GM18498 (cell line): Measurements from ENCODE around the gene TBC1D16.

Experiments used
- ATAC-seq: cut with Tn5 transposase; IDR thresholded peaks from one replicate; pipeline ENCODE4 v1.9.1; 2021; ENCODE audit warnings: mild to moderate bottlenecking, moderate library complexity; ENCODE audit not compliant: unreplicated experiment

TBC1D16 gene, protein sequence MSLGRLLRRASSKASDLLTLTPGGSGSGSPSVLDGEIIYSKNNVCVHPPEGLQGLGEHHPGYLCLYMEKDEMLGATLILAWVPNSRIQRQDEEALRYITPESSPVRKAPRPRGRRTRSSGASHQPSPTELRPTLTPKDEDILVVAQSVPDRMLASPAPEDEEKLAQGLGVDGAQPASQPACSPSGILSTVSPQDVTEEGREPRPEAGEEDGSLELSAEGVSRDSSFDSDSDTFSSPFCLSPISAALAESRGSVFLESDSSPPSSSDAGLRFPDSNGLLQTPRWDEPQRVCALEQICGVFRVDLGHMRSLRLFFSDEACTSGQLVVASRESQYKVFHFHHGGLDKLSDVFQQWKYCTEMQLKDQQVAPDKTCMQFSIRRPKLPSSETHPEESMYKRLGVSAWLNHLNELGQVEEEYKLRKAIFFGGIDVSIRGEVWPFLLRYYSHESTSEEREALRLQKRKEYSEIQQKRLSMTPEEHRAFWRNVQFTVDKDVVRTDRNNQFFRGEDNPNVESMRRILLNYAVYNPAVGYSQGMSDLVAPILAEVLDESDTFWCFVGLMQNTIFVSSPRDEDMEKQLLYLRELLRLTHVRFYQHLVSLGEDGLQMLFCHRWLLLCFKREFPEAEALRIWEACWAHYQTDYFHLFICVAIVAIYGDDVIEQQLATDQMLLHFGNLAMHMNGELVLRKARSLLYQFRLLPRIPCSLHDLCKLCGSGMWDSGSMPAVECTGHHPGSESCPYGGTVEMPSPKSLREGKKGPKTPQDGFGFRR

DNA sequence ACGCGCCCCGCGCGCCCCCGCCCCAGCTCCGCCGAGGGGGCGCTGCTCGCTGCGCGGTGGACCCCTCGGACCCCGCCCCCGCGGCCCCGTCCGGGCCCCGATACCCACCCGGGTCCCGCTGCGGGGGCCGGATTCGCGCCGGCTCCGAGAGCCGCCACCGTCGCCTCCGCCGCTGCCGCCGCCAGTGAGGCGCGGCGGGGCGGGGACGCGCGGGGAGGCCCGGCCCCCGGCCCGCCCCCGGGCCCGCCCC lies at the start of gene TBC1D16:
Gene TBC1D16 (minus strand): TSS at position 186 of the 250 bp plus-strand sequence. CDS start 22,325 bp downstream, outside the sequence.
- ATAC-seq, result no peak

DNA sequence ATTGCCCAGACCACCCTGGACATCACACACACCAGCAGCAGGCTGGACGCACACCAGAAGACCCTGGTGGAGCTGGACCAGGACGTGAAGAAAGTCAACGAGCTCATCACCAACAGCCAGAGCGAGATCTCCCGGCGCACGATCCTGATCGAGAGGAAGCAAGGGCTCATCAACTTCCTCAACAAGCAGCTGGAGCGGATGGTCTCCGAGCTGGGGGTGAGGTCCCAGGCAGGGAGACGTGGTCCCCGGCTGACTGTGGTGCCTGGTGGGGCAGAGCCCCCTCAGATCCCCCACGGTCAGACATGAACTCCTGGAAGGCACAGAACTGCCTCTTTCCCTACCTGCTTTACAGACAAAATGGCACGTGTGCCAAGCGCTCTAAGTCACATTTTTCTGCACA lies 49.1 kb upstream of the TBC1D16 start:
- no peak for ATAC-seq

DNA sequence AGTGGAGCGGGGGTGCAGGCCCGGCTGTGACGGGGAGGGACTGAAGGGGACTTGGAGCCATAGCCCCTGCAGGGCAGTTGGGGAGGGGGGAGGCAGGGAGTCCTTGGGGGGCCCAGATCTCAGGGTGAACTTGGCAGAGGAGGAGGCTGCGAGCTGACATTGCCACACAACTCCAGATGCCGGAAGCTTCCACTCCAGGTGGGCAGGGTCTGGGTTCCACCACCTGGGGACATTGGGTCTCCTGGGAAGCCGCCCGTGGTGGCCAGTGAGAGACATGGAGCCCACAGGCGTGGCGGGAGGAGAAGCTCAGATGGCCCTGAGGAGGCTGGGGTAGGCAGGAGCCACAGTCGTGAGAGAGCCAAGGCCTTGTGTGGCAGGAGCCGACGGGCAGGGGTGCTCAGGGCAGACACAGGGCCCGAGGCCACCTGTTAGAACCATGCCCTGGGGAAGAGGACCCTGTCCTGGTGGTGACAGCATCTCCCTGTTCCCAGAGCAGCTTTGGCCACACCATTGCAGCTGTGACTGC lies 47.5 kb upstream of the TBC1D16 start:
- ATAC-seq, result no peak

DNA sequence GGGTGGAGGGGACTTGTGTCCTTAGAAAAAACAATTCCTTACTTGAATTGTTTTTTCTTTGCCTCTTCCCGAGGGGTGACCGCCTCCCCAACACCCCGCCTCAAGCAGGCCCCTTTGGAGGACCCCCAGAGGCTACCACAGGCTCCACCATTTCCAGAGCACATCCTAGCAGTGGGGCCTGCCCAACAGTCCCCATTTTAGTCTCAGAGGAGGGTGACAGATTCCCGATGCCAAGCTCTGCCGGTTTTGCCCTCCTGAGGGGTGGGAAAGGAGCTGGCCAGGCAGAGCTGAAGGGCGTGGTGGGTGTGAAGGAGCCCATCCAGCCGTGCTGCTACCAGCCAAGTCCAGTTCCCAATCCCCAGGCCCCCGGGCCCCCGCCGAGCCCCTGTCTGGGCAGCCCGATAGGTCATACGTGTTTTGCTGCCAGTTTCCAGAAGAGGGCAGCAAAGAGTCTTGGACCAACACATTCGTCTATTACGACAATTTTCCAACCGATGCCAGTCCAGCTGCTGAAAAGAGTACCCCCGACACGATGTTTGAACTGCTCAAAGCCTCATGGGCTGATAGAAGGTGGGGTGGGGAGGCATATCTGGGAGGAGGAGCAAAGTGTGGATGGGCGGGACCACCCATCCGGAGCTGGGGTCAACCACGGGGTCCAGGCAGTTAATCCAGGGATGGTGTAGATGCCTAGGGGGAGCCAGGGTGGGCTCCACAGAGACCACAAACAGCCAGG lies 46.9 kb upstream of the TBC1D16 start:
- ATAC-seq, result no peak

DNA sequence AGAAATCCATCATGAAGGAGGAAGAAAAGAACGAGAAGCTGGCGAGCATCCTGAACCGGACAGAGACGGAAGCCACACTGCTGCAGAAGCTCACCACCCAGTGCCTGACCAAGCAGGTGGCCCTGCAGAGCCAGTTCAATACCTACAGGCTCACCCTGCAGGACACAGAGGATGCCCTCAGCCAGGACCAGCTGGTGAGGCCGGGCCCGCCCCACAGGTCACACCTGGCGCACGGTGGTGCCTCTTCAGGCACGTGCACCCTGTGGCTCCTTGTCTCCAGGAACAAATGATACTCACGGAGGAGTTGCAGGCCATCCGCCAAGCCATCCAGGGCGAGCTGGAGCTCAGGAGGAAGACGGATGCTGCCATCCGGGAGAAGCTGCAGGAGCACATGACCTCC lies 45.9 kb upstream of the TBC1D16 start:
- no peak for ATAC-seq

DNA sequence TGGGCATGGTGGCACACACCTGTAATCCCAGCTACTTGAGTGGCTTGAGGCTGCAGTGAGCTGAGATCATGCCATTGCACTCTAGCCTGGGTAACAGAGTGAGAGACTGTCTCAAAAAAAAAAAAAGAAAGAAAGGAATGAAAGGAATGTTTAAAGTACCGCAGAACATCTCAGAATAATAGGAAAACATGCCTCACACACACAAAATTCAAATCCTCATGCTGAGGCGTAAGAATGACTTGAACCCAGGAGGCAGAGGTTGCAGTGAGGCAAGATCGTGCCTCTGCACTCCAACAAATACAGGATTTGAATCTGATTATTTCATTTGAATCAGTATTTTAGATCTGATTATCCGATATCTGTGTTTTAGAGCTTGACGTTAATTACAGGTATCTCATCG lies 44.4 kb upstream of the TBC1D16 start:
- ATAC-seq, result no peak

DNA sequence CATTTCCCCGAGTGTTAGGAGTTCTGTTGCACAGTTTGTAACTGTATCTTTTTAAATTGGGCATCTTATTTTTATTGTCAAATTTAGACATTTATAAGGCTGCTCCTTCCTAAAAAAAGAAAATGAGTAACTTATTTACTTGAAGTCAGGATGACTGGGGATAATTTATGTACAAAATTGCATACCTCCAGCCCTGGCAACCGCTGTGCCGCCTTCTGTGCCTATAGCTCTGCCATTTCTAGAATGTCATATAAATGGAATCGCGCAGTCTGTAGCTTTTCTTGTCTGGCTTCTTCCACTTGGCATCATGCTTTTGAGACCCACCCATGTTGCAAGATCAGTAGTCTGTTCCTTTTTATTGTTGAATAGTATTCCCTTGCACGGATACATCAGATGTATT lies 36.7 kb upstream of the TBC1D16 start:
- ATAC-seq, result no peak

DNA sequence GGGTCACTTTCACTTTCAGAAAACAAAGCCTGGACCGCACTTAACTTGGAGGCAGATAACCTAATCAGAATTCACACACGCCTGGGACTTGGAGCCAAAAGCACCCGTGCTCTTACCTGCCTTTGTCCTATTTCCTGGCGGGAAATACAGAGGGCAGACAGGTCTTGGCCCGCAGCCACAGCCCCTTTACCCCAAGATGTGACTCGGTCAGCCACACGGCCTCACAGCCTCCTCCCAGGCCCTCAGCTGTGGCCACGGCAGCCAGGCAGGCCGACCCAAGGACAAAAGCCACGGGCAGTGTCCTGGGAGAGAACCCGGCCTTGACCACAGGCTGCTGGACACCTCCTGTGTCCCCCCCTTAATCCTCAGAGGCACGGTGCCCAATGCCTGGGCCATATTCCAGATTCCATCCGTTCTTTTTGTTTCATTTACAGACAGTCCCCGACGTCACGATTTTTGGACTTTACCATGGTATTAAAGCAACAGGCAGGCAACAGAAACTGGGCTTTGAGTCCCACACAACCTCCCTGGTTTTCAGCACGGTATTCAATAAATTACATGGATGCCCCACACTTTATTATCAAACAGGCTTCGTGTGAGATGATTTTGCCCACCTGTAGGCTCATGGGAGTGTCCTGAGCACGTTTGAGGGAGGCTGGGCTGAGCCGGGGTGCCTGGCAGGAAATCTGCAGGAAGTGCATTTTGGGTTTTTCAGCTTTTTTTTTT lies 35.6 kb upstream of the TBC1D16 start:
- ATAC-seq, result no peak

DNA sequence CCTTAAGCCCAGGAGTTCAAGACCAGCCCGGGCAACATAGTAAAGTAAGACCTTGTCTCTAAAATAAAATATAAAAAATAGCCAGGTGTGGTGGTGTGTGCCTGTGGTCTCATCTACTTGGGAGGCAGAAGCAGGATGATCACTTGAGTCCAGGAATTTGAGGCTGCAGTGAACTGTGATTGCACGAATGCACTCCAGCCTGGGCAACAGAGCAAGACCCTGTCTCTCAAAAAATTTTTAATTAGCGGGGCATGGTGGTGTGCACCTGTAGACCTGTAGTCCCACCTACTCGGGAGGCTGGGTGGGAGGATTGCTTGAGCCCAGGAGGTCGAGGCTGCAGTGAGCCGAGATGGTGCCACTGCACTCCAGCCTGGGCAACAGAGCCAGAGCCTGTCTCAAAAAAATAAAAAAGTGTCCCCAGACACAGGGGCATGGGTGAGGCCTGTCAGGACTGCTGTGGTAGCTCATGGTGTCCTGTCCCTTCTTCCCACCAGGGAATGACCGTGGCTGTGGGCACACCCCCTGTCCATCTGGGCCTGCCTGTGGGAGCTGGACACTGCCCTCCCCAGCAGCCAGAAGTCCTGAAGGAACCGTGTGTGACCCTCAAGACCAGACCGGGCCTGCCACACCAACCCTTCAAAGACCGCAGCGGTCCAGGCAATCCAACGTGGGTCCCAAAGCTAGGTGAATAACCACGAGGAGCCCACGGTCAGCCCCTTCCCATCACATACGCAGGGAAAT lies 34.9 kb upstream of the TBC1D16 start:
- ATAC-seq, result no peak

DNA sequence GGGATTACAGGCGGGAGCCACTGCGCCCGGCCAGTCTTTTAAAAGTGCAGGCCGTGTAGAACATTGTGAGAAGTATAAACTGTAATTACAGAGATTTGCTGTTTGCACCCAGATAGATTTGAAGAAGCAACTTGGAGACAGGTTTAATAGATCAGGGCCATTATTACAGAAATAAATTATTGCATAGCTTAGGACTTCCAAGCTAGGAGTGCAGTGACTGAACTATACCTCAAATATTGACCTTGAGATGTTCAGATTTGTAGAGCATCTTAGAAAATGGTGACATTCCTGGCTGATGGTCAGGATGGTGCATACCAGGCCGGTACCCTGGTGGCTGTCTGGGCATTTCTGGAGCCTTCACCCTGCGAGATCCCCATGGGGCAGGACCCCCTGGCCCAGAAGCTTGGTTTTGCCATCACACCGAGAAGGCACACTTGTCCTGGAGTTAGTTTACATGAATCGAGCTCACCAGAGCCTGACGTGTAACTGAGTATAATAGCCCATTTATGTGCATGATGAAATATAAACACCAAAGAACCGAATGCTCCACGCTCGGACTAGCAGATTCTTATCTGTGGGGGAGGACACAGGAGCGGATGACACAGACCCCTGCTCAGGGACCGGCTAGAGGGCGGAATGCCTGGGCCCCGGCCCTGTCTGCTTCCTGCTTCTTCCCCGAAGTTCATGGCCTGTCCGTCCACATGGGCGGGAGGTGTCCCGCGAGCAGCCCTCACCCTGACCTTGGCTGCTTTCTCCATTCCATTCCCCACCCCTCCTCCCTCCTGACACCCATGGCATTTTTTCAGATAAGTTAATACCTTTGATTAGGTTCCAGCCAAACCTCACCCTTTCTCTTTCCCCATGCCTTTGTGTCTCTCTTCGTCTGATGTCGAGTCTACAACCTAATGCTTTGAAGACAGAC lies 32.9 kb upstream of the TBC1D16 start:
- no peak for ATAC-seq

DNA sequence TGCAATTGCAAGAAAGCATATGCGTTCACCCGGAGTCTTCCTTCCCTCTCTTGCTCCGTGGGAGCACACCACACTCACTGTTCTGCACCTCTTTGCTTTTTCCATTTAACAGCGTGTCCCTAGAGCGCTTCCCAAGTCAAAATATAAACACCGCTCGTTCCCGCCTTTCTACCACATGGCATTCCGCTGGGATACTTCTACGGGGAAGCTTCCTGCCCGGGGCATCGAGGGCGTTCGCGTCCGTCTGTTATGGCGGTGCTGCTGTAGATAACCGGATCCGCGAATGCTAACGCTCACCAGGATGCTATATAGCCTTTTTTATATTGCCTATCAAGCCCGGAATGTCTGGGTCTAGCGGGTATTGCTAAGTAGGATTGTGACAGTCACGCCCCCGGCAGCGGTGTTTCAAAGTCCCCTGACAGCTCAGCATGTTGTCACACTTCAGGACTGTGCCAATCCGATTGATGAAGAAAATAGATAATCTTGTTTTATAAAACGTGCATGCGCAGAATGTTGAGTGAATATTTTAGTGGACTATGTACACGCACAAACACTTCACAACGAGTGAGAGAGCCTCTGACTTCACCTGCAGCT lies 31.8 kb upstream of the TBC1D16 start:
- no peak for ATAC-seq

DNA sequence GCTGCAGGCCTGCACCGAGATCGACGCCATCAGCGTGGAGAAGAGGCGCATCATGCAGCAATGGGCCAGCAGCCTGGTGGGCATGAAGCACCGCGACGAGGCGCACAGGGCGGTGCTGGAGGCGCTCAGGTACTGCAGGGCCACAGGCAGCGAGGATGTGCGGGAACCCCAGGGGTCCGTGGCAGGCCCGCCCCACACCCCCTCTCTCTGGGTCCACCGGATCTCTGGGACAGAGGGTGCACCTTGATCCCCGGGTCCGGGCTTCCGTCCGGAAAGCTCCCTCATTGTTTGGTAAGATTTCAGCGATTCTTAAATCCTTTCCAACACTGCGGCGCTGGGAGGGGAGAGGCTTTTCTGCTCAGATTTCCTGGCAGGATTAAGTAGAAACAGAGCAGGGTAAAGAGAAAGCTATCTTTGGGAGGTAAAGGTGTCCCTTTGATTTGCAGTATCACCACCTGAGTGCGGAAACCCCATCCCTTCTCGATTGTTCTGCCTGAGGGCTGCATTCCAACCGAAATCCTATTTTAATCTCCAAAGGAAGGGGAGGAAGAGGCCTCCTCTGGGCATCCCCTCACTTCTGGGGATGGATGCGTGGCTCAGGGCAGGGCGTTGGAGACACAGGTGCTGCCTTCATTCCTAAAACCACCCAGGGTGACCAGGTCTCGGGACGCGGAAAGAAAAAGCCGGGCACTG lies 30.0 kb upstream of the TBC1D16 start:
- no peak for ATAC-seq

DNA sequence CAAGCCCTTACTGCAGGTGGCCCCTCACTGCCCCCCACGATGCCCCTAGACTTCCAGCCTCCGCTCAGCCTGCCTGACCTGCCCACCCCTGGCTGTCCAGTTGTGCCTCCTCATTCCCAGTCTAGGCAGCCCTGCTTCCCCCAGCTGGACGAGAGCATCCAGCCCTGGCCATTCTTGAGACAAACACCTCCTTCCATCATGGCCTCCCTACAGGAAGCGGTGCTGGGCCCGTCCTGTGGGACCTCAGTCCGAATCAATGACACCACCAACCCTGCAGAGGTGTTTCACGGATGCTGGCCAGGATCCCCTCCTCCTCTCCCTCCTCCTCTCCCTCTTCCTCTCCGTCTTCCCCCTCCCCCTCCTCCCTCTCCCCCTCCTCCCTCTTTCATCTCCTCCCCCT lies 29.0 kb upstream of the TBC1D16 start:
- no peak for ATAC-seq

DNA sequence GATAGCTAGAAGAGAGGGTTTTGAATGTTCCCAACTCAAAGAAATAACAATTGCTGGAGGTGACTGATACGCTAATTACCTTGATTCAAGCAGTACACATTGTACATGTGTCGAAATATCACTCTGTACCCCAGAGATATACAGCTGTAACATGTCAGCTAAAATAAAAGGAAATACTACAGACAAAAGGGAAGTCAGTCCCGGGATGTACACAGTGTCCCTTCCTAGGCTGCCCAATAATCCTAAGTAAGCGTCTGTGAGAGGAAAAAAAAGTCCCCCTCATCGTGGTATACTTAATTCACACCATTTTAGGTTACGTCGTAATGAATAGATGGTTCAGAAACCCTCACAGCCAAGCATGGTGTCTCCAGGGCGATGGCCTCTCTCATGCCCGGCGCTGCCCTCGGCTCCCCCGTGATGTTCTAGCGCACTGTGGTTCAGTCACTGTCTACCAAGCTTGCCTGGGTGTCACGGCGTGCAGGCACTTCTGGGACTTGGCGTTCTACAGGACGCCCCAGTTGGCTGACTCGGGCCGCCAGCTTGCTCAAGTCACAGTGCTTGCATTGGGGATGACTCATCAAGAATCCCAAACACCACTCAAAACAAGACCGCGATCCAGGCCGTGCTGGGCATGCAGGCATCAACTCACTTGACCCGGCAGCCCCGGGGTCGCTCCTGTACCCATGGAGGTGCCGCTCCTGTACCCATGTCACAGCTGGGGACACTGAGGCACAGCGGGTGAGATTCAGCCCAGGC lies 28.3 kb upstream of the TBC1D16 start:
- no peak for ATAC-seq

DNA sequence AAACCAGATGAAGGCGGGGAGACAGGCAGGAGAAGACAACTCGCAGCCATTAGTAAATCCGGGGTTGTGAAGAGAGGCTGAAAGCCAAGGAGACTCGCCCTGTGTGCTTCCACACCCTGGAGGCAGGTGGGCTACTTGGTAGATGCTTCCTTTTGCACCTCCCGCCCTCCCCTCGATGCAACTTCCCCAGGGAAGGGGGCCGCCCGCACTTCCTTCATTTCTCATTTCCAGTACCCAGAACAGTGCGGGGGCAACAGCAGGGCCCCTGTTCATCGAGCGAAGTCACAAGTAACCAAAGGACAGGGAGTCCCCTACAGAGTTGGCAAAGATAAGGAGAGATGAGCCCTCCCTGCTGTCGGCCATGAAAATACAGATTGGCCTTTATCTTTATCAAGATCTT lies 25.7 kb upstream of the TBC1D16 start:
- no peak for ATAC-seq

DNA sequence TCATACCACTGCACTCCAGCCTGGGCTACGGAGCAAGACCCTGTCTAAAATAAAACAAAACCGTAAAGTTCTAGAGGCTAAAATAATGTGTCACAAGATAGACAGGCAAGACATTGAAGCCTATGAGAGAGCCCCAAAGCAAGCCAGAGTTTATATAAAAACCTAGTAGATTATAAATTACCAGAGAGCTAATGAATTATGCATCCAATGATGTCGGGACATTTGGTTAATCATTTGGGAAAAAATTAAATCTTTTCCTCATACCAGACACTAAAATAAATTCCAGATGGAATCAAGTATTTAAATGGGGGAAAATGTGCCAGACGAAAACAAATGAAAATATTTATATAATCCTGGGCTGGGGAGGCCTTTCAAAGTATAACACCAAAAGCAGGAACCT lies 25.0 kb upstream of the TBC1D16 start:
- ATAC-seq, result no peak

DNA sequence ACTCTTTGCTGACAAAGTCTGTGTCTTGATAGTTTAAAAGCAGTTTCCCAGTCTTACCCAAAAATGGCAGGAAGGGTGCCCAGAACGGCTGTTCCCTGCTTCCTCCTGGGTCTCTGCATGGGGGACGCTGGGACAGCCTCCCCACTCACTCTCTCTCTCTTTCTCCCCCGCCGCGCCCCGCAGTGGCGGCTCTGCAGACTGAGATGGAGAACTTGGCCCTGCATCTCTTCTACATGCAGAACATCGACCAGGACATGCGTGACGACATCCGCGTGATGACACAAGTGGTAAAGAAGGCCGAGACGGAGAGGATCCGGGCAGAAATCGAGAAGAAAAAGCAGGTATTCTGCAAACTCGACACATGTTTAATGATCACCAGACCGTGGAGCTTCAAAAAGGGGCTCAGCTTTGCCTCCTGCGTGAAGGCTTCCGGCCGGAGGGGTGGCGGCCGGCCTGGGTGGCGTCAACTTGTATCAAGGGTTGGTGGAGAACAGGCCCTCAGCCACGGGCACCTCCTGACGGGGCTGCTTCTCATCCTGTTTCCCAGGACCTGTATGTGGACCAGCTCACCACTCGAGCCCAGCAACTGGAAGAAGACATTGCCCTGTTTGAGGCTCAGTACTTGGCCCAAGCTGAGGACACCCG lies 22.8 kb upstream of the TBC1D16 start:
- ATAC-seq, result no peak
